ENCODE data around the gene SIRT5.

SIRT5 gene

DNA sequence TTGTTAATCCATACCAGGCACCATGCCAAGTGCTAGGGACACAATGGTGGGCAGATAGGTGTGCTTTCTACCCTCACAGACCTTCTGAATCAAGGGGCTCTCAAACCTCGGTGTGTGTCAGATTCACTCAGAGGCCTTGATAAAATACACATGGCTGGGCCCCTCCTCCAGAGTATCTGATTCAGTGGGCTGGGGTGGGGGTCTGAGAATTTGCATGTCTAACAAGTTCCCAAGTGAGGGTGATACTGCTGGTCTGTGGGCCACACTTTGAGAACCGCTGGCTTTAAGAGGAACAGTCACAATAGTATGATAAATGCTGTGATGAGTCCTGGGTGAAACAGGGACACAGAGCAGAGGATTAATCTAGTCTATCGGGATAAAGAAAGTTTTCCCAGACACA, 35.8 kb upstream of the SIRT5 start:
- no peak for DNase-seq
- no peaks in the 10 kb centered on the region for H4K20me1 ChIP-seq (ENCODE audit: insufficient read depth, low read length)
- H3K4me3 ChIP-seq (ENCODE audit: low read length) = no peak overlapping the region
- no peak overlapping the region for H2AFZ ChIP-seq (ENCODE audit: low read length)
- no peak overlapping the region for H3K27ac ChIP-seq (ENCODE audit: low read length)
- H3K4me2 ChIP-seq (ENCODE audit: low read depth, low read length) = no peak overlapping the region
- no peaks in the 10 kb centered on the region for H3K9me2 ChIP-seq (replicated peaks; ENCODE audit: insufficient read depth, low read length)
- H3K4me1 ChIP-seq (ENCODE audit: low read length) = 0 out of 2 replicates have a peak, but pooled peaks cover 5% of the 10 kb centered on the region
- no peaks in the 10 kb centered on the region for H3K79me2 ChIP-seq (ENCODE audit: low read length)
- no peaks in the 10 kb centered on the region for H3K9me3 ChIP-seq (replicated peaks; ENCODE audit: insufficient read depth, low read length)
- TF ChIP-seq EZH2 (optimal IDR thresholded peaks at IDR 0.05; ENCODE audit: low read depth, low read length) = no peak
- TF ChIP-seq EZH2phosphoT487 (IDR thresholded peaks at IDR 0.05; ENCODE audit: low read length) = no peak
- TF ChIP-seq, protein P1, sequence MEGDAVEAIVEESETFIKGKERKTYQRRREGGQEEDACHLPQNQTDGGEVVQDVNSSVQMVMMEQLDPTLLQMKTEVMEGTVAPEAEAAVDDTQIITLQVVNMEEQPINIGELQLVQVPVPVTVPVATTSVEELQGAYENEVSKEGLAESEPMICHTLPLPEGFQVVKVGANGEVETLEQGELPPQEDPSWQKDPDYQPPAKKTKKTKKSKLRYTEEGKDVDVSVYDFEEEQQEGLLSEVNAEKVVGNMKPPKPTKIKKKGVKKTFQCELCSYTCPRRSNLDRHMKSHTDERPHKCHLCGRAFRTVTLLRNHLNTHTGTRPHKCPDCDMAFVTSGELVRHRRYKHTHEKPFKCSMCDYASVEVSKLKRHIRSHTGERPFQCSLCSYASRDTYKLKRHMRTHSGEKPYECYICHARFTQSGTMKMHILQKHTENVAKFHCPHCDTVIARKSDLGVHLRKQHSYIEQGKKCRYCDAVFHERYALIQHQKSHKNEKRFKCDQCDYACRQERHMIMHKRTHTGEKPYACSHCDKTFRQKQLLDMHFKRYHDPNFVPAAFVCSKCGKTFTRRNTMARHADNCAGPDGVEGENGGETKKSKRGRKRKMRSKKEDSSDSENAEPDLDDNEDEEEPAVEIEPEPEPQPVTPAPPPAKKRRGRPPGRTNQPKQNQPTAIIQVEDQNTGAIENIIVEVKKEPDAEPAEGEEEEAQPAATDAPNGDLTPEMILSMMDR (IDR thresholded peaks at IDR 0.05; ENCODE audit: low read length) = no peak
- H3K9ac ChIP-seq (ENCODE audit: low read length) = no peak overlapping the region
- H3K36me3 ChIP-seq (replicated peaks; ENCODE audit: insufficient read depth, low read length) = no peaks in the 10 kb centered on the region
- peaks cover 3% of the 10 kb centered on the region; the same call in 1 of the 2 replicates for H3K27me3 ChIP-seq (replicated peaks; ENCODE audit: insufficient read depth, low read length)
- H3F3A ChIP-seq (ENCODE audit: insufficient read depth, low read length) = 0 out of 2 replicates have a peak, but pooled peaks cover 2% of the 10 kb centered on the region

DNA sequence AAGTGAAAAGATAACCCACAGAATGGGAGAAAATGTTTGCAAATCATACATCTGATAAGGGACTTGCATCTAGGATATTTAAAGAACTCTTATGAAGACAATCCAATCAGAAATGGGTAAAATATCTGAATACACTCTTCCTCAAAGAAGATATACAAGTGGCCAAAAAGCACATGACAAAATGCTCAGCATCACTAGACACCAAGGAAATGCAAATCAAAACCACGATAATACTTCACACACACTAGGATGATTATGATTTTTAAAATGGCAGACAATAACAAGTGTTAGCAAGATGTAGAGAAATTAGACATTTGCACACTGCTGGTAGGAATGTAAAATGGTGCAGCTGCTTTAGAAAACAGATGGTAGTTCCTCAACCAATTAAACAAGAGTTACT, 34.8 kb upstream of the SIRT5 start:
- Histone ChIP-seq H3K9me2 (replicated peaks; ENCODE audit: insufficient read depth, low read length) (no peaks in the 10 kb centered on the region), H3K9me3 (replicated peaks; ENCODE audit: insufficient read depth, low read length) (no peaks in the 10 kb centered on the region), H3K9ac (ENCODE audit: low read length) (no peak overlapping the region), H3K4me1 (ENCODE audit: low read length) (0 out of 2 replicates have a peak, but pooled peaks cover 3% of the 10 kb centered on the region), H3K27ac (ENCODE audit: low read length) (no peak overlapping the region), H3K36me3 (replicated peaks; ENCODE audit: insufficient read depth, low read length) (no peaks in the 10 kb centered on the region), H2AFZ (ENCODE audit: low read length) (no peak overlapping the region), H3K4me3 (ENCODE audit: low read length) (no peak overlapping the region), H3K27me3 (replicated peaks; ENCODE audit: insufficient read depth, low read length) (peaks cover 3% of the 10 kb centered on the region; the same call in 1 of the 2 replicates), H3K4me2 (ENCODE audit: low read depth, low read length) (no peak overlapping the region), H3F3A (ENCODE audit: insufficient read depth, low read length) (no peaks in the 10 kb centered on the region), H4K20me1 (ENCODE audit: insufficient read depth, low read length) (no peaks in the 10 kb centered on the region), H3K79me2 (ENCODE audit: low read length) (no peaks in the 10 kb centered on the region)
- no peak for TF ChIP-seq EZH2phosphoT487 (IDR thresholded peaks at IDR 0.05; ENCODE audit: low read length)
- TF ChIP-seq, protein P1 (IDR thresholded peaks at IDR 0.05; ENCODE audit: low read length) = no peak
- no peak for TF ChIP-seq EZH2 (optimal IDR thresholded peaks at IDR 0.05; ENCODE audit: low read depth, low read length)
- no peak for DNase-seq

DNA sequence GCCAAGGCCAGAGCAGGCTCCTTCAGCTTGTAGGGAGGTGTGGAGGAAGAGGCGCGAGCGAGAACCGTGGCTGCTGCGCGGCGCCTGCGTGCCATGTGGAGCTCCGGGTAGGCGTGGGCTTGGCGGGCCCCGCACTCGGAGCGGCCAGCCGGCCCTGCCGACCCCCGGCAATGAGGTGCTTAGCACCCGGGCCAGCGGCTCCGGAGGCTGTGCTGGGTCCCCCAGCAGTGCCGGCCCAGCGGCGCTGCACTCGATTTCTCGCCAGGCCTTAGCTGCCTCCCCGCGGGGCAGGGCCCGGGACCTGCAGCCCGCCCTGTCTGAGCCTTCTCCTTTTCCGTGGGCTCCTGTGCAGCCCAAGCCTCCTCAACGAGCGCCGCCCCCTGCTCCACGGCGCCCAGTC, 32.9 kb upstream of the SIRT5 start:
- Histone ChIP-seq H4K20me1 (ENCODE audit: insufficient read depth, low read length) (no peaks in the 10 kb centered on the region), H3K4me2 (ENCODE audit: low read depth, low read length) (no peak overlapping the region), H3K9me3 (replicated peaks; ENCODE audit: insufficient read depth, low read length) (no peaks in the 10 kb centered on the region), H3K4me1 (ENCODE audit: low read length) (no peaks in the 10 kb centered on the region), H2AFZ (ENCODE audit: low read length) (no peak overlapping the region), H3K9ac (ENCODE audit: low read length) (no peak overlapping the region), H3K27ac (ENCODE audit: low read length) (no peak overlapping the region), H3F3A (ENCODE audit: insufficient read depth, low read length) (no peaks in the 10 kb centered on the region), H3K9me2 (replicated peaks; ENCODE audit: insufficient read depth, low read length) (no peaks in the 10 kb centered on the region), H3K36me3 (replicated peaks; ENCODE audit: insufficient read depth, low read length) (no peaks in the 10 kb centered on the region), H3K79me2 (ENCODE audit: low read length) (no peaks in the 10 kb centered on the region), H3K4me3 (ENCODE audit: low read length) (no peak overlapping the region), H3K27me3 (replicated peaks; ENCODE audit: insufficient read depth, low read length) (peaks cover 3% of the 10 kb centered on the region; the same call in 1 of the 2 replicates)
- DNase-seq = no peak
- TF ChIP-seq, protein P1 (IDR thresholded peaks at IDR 0.05; ENCODE audit: low read length) = no peak
- TF ChIP-seq EZH2 (optimal IDR thresholded peaks at IDR 0.05; ENCODE audit: low read depth, low read length) = no peak
- no peak for TF ChIP-seq EZH2phosphoT487 (IDR thresholded peaks at IDR 0.05; ENCODE audit: low read length)

All from MM.1S (cell line).